Activated naive CD4-positive, alpha-beta T cell treated with anti-CD3 and anti-CD28 coated beads, Interleukin-2, amount 50 U/mL, for 72 hours (primary cell): ENCODE measurements around the gene USH1C. TPM values are rescaled to one million over a fixed set of nuclear protein-coding genes. Genes with fewer than 3 reads are reported as not detected.

Experiments
- ATAC-seq, 2 donors: fragments of 150-1000 bp; cut with Tn5 transposase; 2 replicates each; pipeline ENCODE4 v1.10.0; 2021; ENCODE audit warnings: mild to moderate bottlenecking in 2 of 2, moderate library complexity in 2 of 2
- DNase-seq, 2 donors: peaks; one replicate each; pipeline ENCODE4 v3.0.0; 2021 to 2022; ENCODE audit warnings: low spot score in 2 of 2
- H3K27ac Mint-ChIP-seq, 2 donors: one replicate each; pipeline ENCODE4 v1.8.0; 2022; ENCODE audit warnings: mild to moderate bottlenecking in 2 of 2, mixed read lengths in 2 of 2
- H3K36me3 Mint-ChIP-seq, 2 donors: one replicate each; pipeline ENCODE4 v1.8.0; 2022; ENCODE audit warnings: mixed read lengths in 2 of 2
- H3K9me3 Mint-ChIP-seq, 2 donors: one replicate each; pipeline ENCODE4 v1.8.0; 2022; ENCODE audit warnings: mixed read lengths in 2 of 2
- total RNA-seq, 2 donors: library from RNA; stranded (reverse); gene quantifications; one replicate each; pipeline ENCODE4 v1.2.3, GENCODE V29; 2022

The USH1C gene
- total RNA-seq, 2 donors from 2014 or later, result not detected

DNA sequence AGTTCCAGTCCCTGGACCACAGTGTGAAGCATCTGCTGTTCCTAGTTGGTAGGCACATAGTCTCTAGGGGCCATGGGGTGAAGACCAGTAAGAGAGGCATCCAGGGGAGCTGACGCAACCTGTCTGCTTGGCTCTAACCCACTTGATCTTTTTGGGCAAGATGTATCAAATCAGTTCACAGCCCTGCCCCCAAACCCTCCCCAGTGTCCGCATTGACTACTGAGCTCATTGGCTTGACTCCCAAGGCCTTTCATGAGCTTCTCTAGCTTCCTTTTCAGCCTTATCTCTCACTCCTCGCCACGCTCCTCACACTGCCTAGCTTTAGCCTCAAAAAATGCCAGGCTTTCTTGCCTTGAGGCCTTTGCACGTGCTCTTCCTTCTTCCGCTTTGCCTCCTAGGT lies 37.9 kb downstream of the USH1C start:
- no peak for ATAC-seq
- H3K36me3 Mint-ChIP-seq, result no peaks in the 10 kb centered on the region
- no peak for DNase-seq
- H3K27ac Mint-ChIP-seq, result no peak overlapping the region
- no peaks in the 10 kb centered on the region for H3K9me3 Mint-ChIP-seq

DNA sequence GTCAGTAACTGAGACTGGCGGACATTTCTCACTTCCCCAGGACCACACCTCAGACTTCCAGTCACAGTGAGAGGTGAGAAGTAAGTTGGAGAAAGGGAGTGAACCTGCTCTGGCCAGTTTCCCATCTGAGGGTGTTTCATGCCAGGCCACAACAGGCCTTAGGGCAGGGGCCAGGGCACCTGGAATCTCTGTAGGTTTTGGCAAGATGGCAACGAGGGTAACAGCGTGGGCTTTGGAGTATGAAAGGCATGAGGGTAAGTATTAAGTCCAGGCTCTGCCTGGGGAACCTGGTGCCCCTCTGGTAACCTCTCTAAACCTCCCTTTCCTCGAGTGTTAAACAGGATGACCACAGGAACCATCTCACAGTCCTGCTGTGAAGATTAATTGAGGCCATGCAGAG lies 39.1 kb downstream of the USH1C start:
- ATAC-seq, result no peak
- no peak overlapping the region for H3K27ac Mint-ChIP-seq
- DNase-seq, result no peak
- no peaks in the 10 kb centered on the region for H3K36me3 Mint-ChIP-seq
- no peaks in the 10 kb centered on the region for H3K9me3 Mint-ChIP-seq

DNA sequence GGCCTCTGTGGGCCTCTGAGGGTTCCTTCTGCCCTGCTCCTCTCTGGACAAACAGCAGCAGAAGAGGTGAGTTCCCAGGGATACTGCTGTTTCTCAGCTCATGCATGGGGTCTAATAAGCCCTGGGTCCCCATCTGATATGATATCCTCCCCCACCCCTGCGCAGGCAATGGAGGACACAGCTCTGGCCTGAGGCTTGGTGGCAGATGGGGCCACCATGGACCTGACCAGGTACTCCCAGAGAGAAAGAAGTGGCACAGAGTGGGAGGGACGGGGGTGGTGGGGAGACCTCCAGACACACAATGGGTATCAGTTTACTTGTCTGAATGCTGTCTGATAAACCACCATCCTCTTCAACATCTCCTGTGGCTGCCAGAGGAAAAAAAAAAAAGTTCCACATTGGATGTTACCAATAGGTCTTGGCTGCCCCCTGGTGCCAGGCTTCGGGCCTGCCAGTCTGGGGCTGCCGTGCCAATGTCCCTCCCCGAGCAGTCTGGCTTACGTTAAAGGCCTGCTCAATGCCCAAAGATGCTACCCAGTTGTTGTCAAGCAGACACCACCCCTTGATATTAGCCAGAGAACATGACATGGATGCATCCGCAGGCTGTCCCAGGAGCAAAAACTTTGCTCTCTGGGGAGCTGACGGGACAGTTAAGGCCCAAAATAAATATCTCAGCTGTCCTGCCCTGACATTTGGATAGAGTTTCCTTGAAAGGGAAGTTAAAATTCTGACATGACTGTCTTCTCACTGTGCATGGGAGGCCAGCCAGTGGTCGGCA lies 39.7 kb downstream of the USH1C start:
- H3K9me3 Mint-ChIP-seq, result no peaks in the 10 kb centered on the region
- no peaks in the 10 kb centered on the region for H3K36me3 Mint-ChIP-seq
- peak; percentile 74 to 83 for ATAC-seq
- DNase-seq, result peak; percentile 69 to 85
- H3K27ac Mint-ChIP-seq, result no peak overlapping the region

DNA sequence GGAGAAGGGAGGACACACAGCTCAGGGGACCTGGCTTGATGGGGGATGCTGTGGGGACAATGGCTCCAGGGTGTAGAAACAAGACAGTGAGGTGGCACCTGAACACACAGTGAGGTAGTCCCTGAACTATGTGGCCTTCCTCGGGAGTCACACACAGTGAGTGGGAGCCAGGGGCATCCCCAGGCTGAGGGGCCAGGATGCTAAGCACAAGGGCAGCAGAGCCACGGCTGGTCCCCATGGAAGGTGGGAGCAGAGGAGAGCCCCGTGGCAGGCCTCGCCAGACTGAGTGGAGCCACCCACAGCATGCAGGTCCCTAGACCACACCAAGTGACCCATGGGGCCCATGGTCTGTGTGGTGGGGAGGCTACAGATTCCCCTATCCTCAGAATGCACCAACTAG lies 41.6 kb downstream of the USH1C start:
- H3K27ac Mint-ChIP-seq, result peak overlapping the region in 1 of 2 donors; percentile 68
- no peak for ATAC-seq
- no peaks in the 10 kb centered on the region for H3K36me3 Mint-ChIP-seq
- H3K9me3 Mint-ChIP-seq, result no peaks in the 10 kb centered on the region
- no peak for DNase-seq

DNA sequence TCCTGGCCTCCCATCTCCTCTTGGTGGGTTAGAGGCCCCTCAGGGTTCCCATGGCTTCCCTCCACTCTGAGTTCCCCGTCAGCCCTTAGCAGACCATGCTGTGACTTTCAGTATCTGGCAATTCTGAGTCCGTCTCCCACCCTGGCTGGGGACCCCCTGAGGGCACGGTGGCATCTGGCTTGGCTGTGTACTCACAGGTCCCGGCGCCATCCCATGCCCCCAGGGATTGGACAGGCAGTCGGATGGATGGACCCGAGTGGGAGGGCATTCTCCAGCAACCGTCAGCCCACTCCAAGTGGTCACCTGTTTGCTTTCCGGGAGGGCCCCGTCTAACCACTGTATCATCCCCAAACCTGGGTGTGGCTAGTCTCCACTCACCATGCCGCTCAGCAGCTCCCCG lies 43.5 kb downstream of the USH1C start:
- no peak for ATAC-seq
- H3K36me3 Mint-ChIP-seq, result no peaks in the 10 kb centered on the region
- no peak overlapping the region for H3K27ac Mint-ChIP-seq
- H3K9me3 Mint-ChIP-seq, result no peaks in the 10 kb centered on the region
- DNase-seq, result no peak

DNA sequence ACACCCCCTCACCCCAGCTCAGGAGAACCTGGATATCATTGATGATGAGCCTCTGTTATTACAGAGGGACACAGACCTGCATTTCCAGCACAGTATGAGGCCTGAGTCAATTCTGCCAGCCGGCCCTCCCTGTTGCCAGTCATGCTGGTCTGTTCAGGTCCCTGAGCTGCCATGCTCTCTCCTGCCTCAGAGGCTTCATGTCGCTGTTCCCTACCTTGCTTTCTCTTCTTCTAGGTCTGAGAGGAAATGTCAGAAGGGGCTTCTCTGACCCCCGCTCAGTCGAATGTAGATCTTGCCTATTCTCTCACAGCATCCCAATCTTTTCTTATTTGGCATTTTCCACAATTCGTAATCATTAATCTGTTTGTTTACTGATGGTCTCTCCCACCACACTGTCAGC lies 45.7 kb downstream of the USH1C start:
- ATAC-seq (no peak), DNase-seq (no peak)
- Mint-ChIP-seq H3K36me3 (no peaks in the 10 kb centered on the region), H3K9me3 (no peaks in the 10 kb centered on the region), H3K27ac (no peak overlapping the region)

DNA sequence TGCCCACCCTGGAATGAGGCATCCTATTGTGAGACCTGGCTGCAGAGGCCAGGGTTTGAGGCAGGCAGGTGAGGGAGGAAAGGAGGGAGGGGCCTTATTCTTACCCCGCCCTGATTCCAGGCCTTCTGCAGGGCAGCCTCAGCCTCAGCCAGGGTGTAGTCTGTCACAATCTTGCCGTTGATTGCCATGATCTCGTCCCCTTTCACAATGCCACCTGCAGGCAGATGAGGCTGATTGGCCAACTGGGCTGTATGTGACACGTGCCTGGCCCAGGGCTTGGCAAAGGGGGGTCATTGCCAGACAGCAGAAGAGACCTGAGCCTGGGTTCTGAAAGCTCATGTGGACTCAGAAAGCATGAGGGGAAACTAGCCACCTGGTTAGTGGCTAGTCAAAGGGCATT lies 46.2 kb downstream of the USH1C start:
- DNase-seq (no peak), ATAC-seq (no peak)
- no peak overlapping the region for H3K27ac Mint-ChIP-seq
- no peaks in the 10 kb centered on the region for H3K9me3 Mint-ChIP-seq
- H3K36me3 Mint-ChIP-seq, result no peaks in the 10 kb centered on the region

DNA sequence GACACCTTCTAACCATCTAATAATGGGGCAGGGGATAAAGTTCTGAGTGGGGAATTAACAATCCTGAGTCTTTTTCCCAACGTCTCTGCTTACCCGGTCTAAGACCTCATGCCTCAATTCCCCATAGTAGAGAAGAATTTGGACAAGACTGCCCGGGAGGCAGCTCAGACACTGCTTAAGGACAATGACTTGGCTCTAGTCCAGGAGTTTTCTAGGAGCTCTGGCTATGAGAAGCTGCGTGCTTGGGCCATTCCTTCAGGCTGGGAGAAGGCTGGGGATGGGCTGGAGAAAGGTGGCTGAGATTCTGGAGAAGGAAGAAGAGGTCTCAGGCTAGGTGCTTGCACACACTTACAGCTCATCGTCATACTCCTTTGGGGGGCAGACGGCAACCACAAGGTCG lies 47.8 kb downstream of the USH1C start:
- ATAC-seq, result no peak
- no peaks in the 10 kb centered on the region for H3K36me3 Mint-ChIP-seq

DNA sequence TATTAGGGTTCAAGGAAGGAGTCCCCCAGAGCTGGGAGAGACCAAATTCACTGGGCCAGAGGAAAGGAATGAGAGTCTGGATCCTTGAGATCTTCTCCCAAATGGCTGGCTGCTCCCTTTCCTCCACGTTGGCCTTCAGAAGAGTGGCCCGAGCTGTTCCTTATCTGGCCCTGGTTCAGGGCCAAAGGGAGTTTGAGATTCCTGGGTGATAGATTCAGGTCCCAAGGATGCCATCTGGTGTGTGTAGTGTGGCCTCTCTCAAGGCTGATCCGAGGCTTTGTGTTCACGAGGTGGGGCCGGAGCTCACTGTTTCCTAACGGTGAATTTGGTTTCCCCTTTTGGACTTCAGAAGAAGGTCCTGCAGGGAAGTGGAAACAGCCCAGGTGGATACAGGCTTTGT lies 50.2 kb downstream of the USH1C start:
- H3K27ac Mint-ChIP-seq, result no peak overlapping the region
- no peaks in the 10 kb centered on the region for H3K36me3 Mint-ChIP-seq
- ATAC-seq (no peak), DNase-seq (no peak)
- no peaks in the 10 kb centered on the region for H3K9me3 Mint-ChIP-seq

More for the DNA sequence above, 47.8 kb downstream of the USH1C start:
- Mint-ChIP-seq H3K27ac (peak overlapping the region in 1 of 2 donors; percentile 55), H3K9me3 (no peaks in the 10 kb centered on the region)
- DNase-seq, result no peak

DNA sequence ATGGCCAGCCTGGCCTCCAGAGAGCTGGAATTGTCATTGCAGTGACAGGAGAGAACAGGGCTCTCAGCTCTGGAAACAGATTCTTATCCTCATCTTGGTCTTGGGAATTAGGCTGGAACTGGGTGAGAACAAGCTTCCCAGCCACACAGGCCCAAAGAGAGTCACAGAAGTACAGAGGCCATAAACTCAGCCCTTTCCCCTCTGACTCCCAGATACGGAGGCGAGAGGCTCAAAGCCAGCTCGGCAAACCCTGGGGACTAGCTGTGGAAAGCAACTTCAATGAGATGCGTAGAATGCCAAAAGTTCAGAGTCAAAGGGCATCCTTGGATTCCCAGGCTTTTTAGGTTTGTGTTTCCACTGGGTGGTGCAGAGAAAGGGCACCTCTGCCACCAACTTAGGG lies 53.3 kb downstream of the USH1C start:
- Mint-ChIP-seq H3K9me3 (no peaks in the 10 kb centered on the region), H3K36me3 (no peaks in the 10 kb centered on the region), H3K27ac (no peak overlapping the region)
- no peak for ATAC-seq
- DNase-seq, result no peak

DNA sequence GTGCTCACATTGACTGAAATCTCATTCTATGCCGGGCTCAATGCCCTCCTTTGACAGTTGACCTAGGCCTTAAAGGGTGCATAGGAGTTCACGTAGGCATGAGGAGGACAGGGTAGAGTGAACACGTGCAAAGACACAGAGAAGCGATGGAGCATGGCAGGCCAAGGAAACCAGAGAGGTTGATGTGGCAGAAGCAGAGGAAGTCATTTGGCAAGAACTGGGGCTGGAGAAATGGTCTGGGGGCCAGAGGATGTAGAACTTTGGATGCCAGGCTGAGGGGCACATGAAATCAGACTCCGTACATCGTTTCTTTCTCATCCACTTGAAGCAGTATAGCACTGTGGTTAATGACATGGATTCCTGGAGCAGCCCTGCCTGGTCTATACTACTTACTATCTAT lies 54.0 kb downstream of the USH1C start:
- Mint-ChIP-seq H3K27ac (no peak overlapping the region), H3K9me3 (no peaks in the 10 kb centered on the region), H3K36me3 (no peaks in the 10 kb centered on the region)
- peak in 1 of 2 donors; percentile 9 for DNase-seq
- ATAC-seq, result no peak

DNA sequence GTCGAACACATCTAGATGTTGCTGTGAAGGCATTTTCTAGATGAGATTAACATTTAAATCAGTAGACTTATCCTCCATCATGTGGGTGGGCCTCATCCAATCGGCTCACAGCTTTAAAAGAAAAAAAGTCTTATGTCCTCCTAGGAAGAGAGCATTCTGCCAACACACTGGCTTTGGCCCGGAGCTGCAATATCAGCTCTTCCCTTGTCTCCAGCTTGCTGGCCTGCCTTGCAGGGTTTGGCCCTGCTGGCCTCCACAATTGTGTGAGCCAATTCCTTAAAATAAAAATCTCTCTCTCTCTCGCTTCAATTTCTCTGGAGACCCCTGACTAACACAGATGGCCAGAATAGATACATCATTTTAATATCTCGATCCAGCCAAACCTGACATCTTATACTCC lies 54.5 kb downstream of the USH1C start:
- Mint-ChIP-seq H3K36me3 (no peaks in the 10 kb centered on the region), H3K27ac (no peak overlapping the region), H3K9me3 (no peaks in the 10 kb centered on the region)
- DNase-seq (no peak), ATAC-seq (no peak)

DNA sequence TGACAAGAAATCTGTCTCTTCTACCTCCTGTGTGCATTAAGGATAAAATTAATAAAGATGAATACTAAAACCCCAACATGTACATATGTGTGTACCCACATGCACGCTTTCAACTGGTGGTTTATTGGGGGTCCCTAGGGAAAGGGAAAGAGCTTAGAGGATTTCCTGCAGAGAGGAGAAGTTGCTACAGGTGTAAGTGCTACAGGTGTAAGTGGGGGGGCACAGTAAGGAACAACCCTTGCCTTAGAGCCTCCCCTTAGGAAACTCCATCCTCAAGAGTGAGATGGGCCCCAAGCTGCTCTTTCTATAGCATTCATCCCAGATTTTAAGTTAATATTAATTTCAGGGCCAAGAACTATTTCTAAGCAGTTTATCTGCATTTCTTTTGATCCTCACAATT lies 55.7 kb downstream of the USH1C start:
- no peak overlapping the region for H3K27ac Mint-ChIP-seq

DNA sequence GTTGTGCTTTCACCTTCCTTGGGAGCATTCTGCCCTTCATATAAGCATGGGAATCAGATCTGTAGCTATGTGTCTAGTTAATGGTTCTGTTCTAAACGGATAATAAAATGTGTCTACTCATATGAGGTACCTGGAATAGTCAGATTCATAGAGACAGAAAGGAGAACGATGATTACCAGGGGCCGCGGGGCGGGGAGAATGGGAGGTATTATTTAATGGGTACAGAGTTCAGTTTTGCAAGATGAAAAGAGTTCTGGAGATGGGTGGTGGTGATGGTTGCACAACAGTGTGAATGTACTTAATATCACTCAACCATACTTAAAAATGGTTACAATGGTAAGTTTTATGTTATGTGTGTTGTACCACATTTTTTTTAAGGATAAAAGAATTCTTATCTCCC lies 57.6 kb downstream of the USH1C start:
- ATAC-seq, result no peak
- Mint-ChIP-seq H3K27ac (no peak overlapping the region), H3K9me3 (peaks cover 3 to 5% of the 10 kb centered on the region in 2 donors), H3K36me3 (peaks cover 0 to 7% of the 10 kb centered on the region in 2 donors)
- no peak for DNase-seq

More for the DNA sequence above, 55.7 kb downstream of the USH1C start:
- ATAC-seq (no peak), DNase-seq (no peak)
- H3K9me3 Mint-ChIP-seq, result peaks cover 2% of the 10 kb centered on the region in 2 donors
- peaks cover 0 to 4% of the 10 kb centered on the region in 2 donors for H3K36me3 Mint-ChIP-seq

DNA sequence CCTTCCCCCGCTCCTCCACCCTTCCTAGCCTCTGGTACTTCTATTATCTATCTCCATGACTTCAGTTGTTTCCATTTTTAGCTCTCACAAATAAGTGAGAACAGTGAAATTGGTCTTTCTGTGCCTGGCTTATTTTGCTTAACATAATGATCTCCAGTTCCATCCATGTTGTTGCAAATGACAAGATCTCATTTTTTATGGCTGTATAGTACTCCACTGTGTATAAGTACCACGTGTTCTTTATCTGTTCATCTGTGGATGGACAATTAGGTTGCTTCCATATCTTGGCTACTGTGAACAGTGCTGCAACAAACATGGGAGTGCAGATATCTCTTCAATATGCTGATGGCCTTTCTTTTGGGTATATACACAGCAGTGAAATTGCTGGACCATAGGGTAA lies 60.7 kb downstream of the USH1C start:
- H3K36me3 Mint-ChIP-seq, result peaks cover 0 to 7% of the 10 kb centered on the region in 2 donors
- no peak overlapping the region for H3K27ac Mint-ChIP-seq
- peaks cover 3 to 5% of the 10 kb centered on the region in 2 donors for H3K9me3 Mint-ChIP-seq
- no peak for ATAC-seq
- DNase-seq, result no peak

DNA sequence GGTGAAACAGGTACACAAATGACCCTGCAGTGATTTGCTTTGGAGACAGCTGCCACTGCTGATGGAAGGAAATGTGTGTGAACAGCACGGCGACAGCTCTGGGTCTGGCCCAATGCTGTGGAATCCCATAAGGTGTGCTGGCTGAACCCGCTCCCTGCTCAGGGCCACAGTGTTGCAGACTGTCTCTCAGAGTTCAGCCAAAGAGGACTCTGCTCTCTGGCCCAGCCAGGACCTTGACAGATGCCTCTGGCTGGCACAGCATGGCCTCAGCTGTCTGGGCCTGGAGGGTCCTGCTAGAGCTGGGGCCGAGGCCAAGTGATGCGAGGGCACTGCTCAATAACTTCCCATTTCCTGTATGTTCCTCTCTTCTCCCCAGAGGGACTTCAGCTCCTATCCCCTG lies 62.3 kb downstream of the USH1C start:
- DNase-seq, result no peak

DNA sequence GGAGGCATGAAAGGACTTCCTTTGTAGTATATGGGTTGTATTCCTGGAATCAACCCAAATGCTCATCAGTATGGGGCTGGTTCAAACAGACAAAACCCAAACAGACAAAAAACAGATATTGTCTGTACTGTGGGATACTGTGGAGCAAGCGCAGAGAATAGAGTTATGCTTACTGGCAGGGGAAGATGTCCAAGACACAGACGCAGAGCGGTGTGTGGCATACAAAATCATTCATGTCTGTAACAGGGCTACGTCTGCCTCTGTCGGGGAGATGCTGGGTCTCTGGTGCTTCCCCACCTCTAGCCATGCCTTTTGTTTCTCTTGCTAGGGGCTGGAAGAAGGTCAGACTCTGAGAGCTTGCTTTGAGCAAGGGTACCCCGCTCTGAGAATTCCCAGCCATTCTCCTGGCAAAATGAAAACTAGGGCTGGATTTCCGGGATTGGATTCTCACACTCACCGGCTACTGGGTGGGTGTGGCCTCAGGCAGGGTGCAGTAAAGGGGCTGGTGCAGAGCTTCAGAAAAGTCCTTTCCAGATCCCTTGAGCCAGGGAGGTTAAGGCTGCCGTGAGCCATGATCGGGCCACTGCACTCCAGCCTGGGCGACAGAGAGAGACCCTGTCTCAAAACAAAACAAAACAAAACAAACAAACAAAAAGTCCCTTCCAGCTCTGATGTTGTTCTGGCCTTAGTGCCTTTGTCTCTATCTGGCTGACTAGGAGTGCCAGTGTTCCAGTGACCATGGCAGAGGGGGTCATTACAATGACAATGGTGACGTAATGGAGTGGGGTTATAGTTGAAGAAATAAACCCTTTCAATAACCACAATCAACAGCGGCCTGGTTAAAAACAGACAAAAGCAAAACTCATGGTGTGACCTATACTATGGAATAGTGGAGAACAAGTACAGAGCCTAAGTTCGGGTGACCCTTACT lies 64.7 kb downstream of the USH1C start:
- ATAC-seq (no peak), DNase-seq (no peak)
- H3K9me3 Mint-ChIP-seq, result peaks cover 3 to 5% of the 10 kb centered on the region in 2 donors
- no peak overlapping the region for H3K27ac Mint-ChIP-seq
- H3K36me3 Mint-ChIP-seq, result peaks cover 0 to 7% of the 10 kb centered on the region in 2 donors

More for the DNA sequence above, 62.3 kb downstream of the USH1C start:
- Mint-ChIP-seq H3K36me3 (peaks cover 0 to 7% of the 10 kb centered on the region in 2 donors), H3K27ac (no peak overlapping the region), H3K9me3 (peaks cover 3 to 5% of the 10 kb centered on the region in 2 donors)
- no peak for ATAC-seq
